Stimulated activated CD8-positive, alpha-beta memory T cell treated with anti-CD3 and anti-CD28 coated beads, Interleukin-2, amount 100 ng/mL, for 1 hour (primary cell): ENCODE measurements around the gene OXER1.
"Not testable (repeated sequence)": the region's sequence is repeated elsewhere in the genome, so short reads cannot be mapped to it uniquely, and the experiment has no call there.

ENCODE experiments used
- DNase-seq, 2 donors: peaks; one replicate each; pipeline ENCODE4 v3.0.0-alpha.2; 2020; ENCODE audit warnings: low read depth in 2 of 2

Gene OXER1

GRCh38 chr2:42752816-42753813, 10.8 kb downstream of the OXER1 start:
- no peak for DNase-seq

GRCh38 chr2:42752314-42752713, 11.6 kb downstream of the OXER1 start:
- no peak for DNase-seq

- DNase-seq = no peak
Measured at GRCh38 chr2:42748840-42749239, 15.1 kb downstream of the OXER1 start.

GRCh38 chr2:42747422-42747821, 16.5 kb downstream of the OXER1 start:
- no peak for DNase-seq

GRCh38 chr2:42744545-42745082, 19.3 kb downstream of the OXER1 start:
- no peak for DNase-seq

- DNase-seq = no peak
Measured at GRCh38 chr2:42743659-42743990, 20.3 kb downstream of the OXER1 start.

- DNase-seq = no peak
Measured at GRCh38 chr2:42742740-42743658, 20.9 kb downstream of the OXER1 start.

- DNase-seq = no peak
Measured at GRCh38 chr2:42741140-42741539, 22.8 kb downstream of the OXER1 start.

GRCh38 chr2:42736598-42737322, 27.2 kb downstream of the OXER1 start:
- no peak for DNase-seq

GRCh38 chr2:42733852-42734251, 30.1 kb downstream of the OXER1 start:
- DNase-seq = no peak

- not testable (repeated sequence) for DNase-seq
Measured at GRCh38 chr2:42731316-42731715, 32.6 kb downstream of the OXER1 start.

GRCh38 chr2:42726680-42727079, 37.3 kb downstream of the OXER1 start:
- DNase-seq = no peak

- no peak for DNase-seq
Measured at GRCh38 chr2:42725657-42726056, 38.3 kb downstream of the OXER1 start.

- DNase-seq = no peak
Measured at GRCh38 chr2:42724886-42725285, 39.0 kb downstream of the OXER1 start.

- DNase-seq = no peak
Measured at GRCh38 chr2:42723465-42723864, 40.5 kb downstream of the OXER1 start.

- DNase-seq = no peak
Measured at GRCh38 chr2:42722320-42723190, 41.4 kb downstream of the OXER1 start.

- no peak for DNase-seq
Measured at GRCh38 chr2:42721898-42722297, 42.0 kb downstream of the OXER1 start.

GRCh38 chr2:42714686-42715085, 49.2 kb downstream of the OXER1 start:
- DNase-seq = no peak

- DNase-seq = no peak
Measured at GRCh38 chr2:42713920-42714319, 50.0 kb downstream of the OXER1 start.

- no peak for DNase-seq
Measured at GRCh38 chr2:42712934-42713333, 51.0 kb downstream of the OXER1 start.
